Measurements from ENCODE around the gene ZNF669.
A peak's percentile ranks its signal among the peaks of the same experiment; 100 is the strongest.

ZNF669 gene

DNA sequence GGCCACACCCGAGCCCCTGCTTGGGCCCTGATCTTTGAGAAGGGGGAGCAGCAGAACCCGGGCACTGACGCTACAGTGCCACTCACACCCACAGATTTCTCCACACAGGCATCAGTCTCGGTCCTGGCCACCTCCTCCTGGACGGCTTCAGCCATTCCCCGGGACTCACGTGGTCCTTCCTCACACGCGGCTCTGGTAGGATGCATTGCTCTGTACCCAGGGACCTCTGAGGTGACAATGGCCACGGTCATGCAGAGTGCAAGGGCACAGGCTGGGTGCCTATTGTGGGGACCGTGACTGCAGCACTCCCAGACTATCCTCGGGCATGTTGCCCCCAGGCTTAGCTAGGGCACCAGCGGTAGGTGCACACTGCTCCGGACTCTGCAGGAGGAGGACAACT, 13.7 kb downstream of the ZNF669 start:
- no peak for TF ChIP-seq CTCF (conservative IDR thresholded peaks at IDR 0.05)
- H3K27ac ChIP-seq = no peak overlapping the region

DNA sequence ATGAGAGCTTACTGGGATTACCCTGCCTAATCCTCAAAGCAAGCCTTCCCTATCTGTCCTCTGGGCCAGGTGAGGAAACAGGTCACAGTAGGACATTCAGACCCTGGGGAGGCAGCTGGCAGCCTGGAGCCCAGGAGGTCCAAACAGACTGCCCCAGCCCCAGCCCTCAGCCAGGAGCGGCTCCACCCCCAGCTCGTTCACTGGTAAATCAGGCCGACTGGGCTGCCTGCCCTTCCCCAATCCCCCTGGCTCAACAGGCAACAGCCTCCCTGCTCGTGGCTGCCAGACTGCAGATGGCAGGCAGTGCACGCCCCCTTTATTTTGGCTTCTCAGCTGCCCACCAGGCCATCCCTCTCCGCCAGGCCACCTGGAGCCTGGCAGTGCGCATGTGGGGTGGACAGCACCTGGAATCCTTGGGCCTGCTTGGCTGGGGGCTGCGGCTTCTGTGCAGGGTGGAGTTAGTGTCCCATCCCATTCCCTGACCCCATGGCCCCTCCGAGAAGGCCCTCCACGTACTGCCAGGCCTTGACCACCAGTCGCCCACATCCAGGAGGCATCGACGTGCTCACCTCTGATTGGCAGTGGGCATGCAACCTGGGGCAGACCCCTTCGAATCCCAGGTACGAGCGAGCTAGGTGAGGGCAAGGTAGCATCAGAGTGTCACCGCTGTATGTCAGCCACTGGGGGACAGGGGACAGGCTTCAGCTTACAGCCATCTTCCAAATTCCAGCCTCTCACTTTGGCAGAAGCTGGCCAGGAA, 14.4 kb downstream of the ZNF669 start:
- no peak for TF ChIP-seq CTCF (conservative IDR thresholded peaks at IDR 0.05)
- H3K27ac ChIP-seq = no peak overlapping the region

DNA sequence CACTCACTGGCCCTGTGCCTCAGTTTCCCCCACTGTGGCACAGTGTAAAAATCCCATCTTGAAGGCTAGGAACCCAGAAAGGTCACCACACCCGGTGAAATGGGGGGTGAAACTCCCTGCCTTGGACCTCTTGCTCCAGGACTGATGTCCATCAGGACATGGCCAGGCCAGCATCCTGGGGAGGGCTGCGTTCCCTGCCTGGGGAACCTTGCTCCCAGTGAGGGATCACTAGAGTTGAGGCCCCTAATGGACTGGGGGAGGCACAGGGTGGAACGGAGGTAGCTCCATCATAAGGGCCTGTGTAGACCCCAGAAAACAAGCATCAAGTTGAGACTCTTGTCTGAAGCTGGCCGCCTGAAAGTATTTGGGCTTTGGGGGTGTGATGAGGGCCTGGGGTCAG, 15.2 kb downstream of the ZNF669 start:
- H3K27ac ChIP-seq = no peak overlapping the region
- TF ChIP-seq CTCF (conservative IDR thresholded peaks at IDR 0.05) = no peak

GRCh38 chr1:247087256-247087655, 16.9 kb downstream of the ZNF669 start:
- no peak for TF ChIP-seq CTCF (conservative IDR thresholded peaks at IDR 0.05)

GRCh38 chr1:247085310-247085709, 18.8 kb downstream of the ZNF669 start:
- no peak for TF ChIP-seq CTCF (conservative IDR thresholded peaks at IDR 0.05)

More at GRCh38 chr1:247087256-247087655, 16.9 kb downstream of the ZNF669 start:
- H3K27ac ChIP-seq = no peak overlapping the region

GRCh38 chr1:247084771-247085170, 19.4 kb downstream of the ZNF669 start:
- no peak for TF ChIP-seq CTCF (conservative IDR thresholded peaks at IDR 0.05)
- H3K27ac ChIP-seq = no peak overlapping the region

More at GRCh38 chr1:247085310-247085709, 18.8 kb downstream of the ZNF669 start:
- no peak overlapping the region for H3K27ac ChIP-seq

- peak overlapping the region; percentile 79 for H3K27ac ChIP-seq
These were observed 24.8 kb downstream of the ZNF669 start for GRCh38 chr1:247079141-247079874.

More at GRCh38 chr1:247079141-247079874, 24.8 kb downstream of the ZNF669 start:
- no peak for TF ChIP-seq CTCF (conservative IDR thresholded peaks at IDR 0.05)
